ENCODE results near the gene GPLD1. TPM values are rescaled to one million over a fixed set of nuclear protein-coding genes. Genes with fewer than 3 reads are reported as not detected.

GPLD1 gene
- total RNA-seq, 1 donor from 2014 or later = 3.5 TPM

- Histone ChIP-seq H3K4me1 (peaks cover 0 to 4% of the 10 kb centered on the region in 2 donors), H3K27me3 (no peaks in the 10 kb centered on the region), H3K9me3 (no peaks in the 10 kb centered on the region), H3K4me3 (no peak overlapping the region), H3K27ac (no peak overlapping the region), H3K36me3 (no peaks in the 10 kb centered on the region)
- no peak for DNase-seq (ENCODE audit: low spot score in 2 of 2)
- intact Hi-C loops (cut with DNase I) = no loop called here
- TF ChIP-seq CTCF (IDR thresholded peaks at IDR 0.05) = no peak
Observed at GRCh38 chr6:24489881-24490280, 503 bp upstream of the GPLD1 start.

GRCh38 chr6:24486065-24486464 lies 3.3 kb downstream of the GPLD1 start:
- Histone ChIP-seq H3K36me3 (peaks cover 0 to 3% of the 10 kb centered on the region in 2 donors), H3K27me3 (no peaks in the 10 kb centered on the region), H3K4me1 (no peaks in the 10 kb centered on the region), H3K4me3 (no peak overlapping the region), H3K9me3 (no peaks in the 10 kb centered on the region), H3K27ac (no peak overlapping the region)
- intact Hi-C loops (cut with DNase I) = no loop called here
- DNase-seq (ENCODE audit: low spot score in 2 of 2) = no peak
- TF ChIP-seq CTCF (IDR thresholded peaks at IDR 0.05) = no peak

- no peaks in the 10 kb centered on the region for H3K27me3 ChIP-seq
- H3K36me3 ChIP-seq = peaks cover 0 to 3% of the 10 kb centered on the region in 2 donors
- intact Hi-C loops (cut with DNase I) = no loop called here
- H3K27ac ChIP-seq = no peak overlapping the region
- TF ChIP-seq CTCF (IDR thresholded peaks at IDR 0.05) = no peak
- no peaks in the 10 kb centered on the region for H3K9me3 ChIP-seq
- no peak overlapping the region for H3K4me3 ChIP-seq
- no peaks in the 10 kb centered on the region for H3K4me1 ChIP-seq
- DNase-seq (ENCODE audit: low spot score in 2 of 2) = no peak
Observed at GRCh38 chr6:24484657-24485323, 4.6 kb downstream of the GPLD1 start.

GRCh38 chr6:24481449-24481848 lies 7.9 kb downstream of the GPLD1 start:
- no peak for DNase-seq (ENCODE audit: low spot score in 2 of 2)
- Histone ChIP-seq H3K4me3 (no peak overlapping the region), H3K27me3 (no peaks in the 10 kb centered on the region), H3K4me1 (no peaks in the 10 kb centered on the region), H3K9me3 (no peaks in the 10 kb centered on the region), H3K36me3 (peaks cover 0 to 3% of the 10 kb centered on the region in 2 donors), H3K27ac (no peak overlapping the region)
- intact Hi-C loops (cut with DNase I) = no loop called here
- no peak for TF ChIP-seq CTCF (IDR thresholded peaks at IDR 0.05)

GRCh38 chr6:24480705-24481104 lies 8.7 kb downstream of the GPLD1 start:
- Histone ChIP-seq H3K27me3 (no peaks in the 10 kb centered on the region), H3K9me3 (no peaks in the 10 kb centered on the region), H3K27ac (no peak overlapping the region), H3K4me1 (no peaks in the 10 kb centered on the region), H3K36me3 (peaks cover 0 to 3% of the 10 kb centered on the region in 2 donors), H3K4me3 (no peak overlapping the region)
- TF ChIP-seq CTCF (IDR thresholded peaks at IDR 0.05) = no peak
- no peak for DNase-seq (ENCODE audit: low spot score in 2 of 2)
- intact Hi-C loops (cut with DNase I) = no loop called here

- Histone ChIP-seq H3K27ac (no peak overlapping the region), H3K9me3 (no peaks in the 10 kb centered on the region), H3K36me3 (peaks cover 0 to 3% of the 10 kb centered on the region in 2 donors), H3K4me3 (no peak overlapping the region), H3K4me1 (no peaks in the 10 kb centered on the region), H3K27me3 (no peaks in the 10 kb centered on the region)
- no peak for DNase-seq (ENCODE audit: low spot score in 2 of 2)
- no peak for TF ChIP-seq CTCF (IDR thresholded peaks at IDR 0.05)
- intact Hi-C loops (cut with DNase I) = no loop called here
Observed at GRCh38 chr6:24478903-24479302, 10.5 kb downstream of the GPLD1 start.
